Stimulated activated CD8-positive, alpha-beta memory T cell treated with anti-CD3 and anti-CD28 coated beads, Interleukin-12 subunit alpha, Interleukin-12 subunit beta, amount 100 ng/mL, for 1 hour (primary cell): ENCODE results near the gene MATN4.

Experiments used
- DNase-seq: peaks from one replicate; pipeline ENCODE4 v3.0.0-alpha.2; 2020; ENCODE audit warnings: low read depth

MATN4 gene

DNA sequence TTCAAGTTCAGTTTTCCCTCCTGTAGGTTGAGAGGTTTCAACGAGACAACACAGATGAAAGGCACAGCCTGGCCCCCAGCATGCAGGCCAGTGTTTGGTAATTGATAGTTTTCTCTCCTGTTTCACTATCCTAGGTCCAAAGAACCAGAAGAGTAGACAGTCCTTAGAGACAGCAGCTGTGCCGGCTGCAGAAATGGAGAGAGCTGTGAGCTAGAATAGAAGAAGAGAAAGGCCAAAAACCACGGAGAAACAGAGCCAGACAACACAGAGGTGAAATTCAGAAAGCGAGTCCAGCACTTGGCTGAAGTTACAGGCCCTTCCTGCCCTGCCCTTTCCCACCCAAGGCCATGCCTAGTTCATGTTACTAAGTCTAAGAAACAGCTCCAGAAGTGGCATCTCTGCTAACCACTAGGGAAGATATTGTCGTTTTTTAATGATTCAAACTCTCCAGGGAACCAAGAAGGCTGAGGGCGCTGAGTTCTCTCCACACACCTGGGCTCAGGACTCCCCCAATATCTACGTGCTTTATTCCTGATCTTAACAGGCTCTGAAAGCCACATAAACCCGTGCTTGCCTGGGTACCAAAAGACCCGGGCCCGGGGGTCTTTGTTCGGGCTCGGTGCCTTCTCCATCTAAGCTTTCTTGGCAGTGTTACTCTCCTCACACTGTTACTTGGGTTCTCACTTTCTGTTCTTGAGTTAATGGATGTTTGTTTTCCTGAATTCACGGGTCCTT, 18.0 kb downstream of the MATN4 start:
- no peak for DNase-seq

DNA sequence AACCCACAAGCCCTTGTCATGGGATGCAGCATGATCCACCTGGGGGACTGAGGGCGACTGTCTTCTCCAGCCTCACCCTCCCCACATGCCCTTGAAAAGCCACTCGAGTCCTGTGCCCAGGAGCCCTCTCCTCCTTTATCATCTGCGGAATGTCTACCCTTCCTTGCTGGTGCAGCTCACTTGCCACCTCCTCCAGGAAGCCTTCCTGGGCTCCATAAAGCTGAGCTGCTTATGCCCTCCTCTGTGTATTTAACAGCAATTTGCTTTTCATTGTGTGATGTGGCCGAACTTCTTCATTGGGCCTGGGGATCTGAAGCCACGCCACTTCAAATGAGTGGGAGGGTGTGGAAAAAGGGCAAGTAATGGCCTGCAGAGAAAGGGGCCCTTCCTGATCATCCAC, 19.2 kb downstream of the MATN4 start:
- DNase-seq, result no peak

- no peak for DNase-seq
These were observed 19.7 kb downstream of the MATN4 start for GRCh38 chr20:45288376-45288775.

GRCh38 chr20:45283551-45284057, 24.5 kb downstream of the MATN4 start:
- DNase-seq, result no peak

- DNase-seq, result no peak
These were observed 25.2 kb downstream of the MATN4 start for GRCh38 chr20:45282700-45283550.

GRCh38 chr20:45279992-45280391, 28.1 kb downstream of the MATN4 start:
- DNase-seq, result no peak

GRCh38 chr20:45275338-45275737, 32.8 kb downstream of the MATN4 start:
- DNase-seq, result no peak

DNA sequence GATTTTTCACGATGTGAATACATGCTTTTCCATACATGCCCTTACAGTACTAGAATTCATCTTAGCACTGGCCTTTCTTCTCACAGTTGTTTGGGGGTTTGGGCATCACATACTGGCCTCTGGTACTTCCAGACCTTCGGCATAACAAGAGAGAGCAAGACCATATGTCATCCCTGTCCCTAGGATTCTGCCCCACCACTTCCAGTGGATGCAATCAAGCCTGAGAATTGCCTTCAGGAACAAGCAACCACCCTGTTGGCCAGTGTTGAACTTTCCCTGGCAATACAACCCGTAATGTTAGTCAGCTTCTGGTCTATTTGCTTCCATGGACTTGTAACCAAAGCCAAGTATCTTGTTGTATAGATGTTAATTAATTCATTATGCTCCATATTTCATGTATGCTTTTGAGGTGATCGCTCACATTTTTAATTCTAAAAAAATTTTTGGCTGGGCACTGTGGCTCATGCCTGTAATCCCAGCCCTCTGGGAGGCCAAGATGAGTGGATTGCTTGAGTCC, 38.3 kb downstream of the MATN4 start:
- no peak for DNase-seq

- no peak for DNase-seq
These were observed 39.0 kb downstream of the MATN4 start for GRCh38 chr20:45269056-45269455.

GRCh38 chr20:45268531-45268930, 39.6 kb downstream of the MATN4 start:
- DNase-seq, result no peak

DNA sequence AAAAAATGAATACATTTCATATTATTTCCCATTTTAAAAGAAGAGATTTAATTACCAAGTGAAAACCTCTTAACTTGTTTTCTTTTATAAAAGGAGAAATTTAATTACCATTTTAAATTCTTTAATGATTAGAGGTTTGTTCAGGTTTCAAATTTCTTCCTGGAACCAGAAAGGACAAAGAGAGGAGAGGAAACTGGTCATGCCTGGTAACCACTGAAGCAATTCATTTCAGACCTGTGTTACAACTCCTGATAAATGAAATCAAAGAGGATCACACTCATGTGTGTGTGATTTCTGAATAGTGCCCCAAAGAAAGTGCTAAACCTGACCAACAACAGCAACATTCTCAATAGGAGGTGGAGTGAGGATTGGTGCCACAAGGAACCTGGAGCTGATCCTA, 41.1 kb downstream of the MATN4 start:
- no peak for DNase-seq

DNA sequence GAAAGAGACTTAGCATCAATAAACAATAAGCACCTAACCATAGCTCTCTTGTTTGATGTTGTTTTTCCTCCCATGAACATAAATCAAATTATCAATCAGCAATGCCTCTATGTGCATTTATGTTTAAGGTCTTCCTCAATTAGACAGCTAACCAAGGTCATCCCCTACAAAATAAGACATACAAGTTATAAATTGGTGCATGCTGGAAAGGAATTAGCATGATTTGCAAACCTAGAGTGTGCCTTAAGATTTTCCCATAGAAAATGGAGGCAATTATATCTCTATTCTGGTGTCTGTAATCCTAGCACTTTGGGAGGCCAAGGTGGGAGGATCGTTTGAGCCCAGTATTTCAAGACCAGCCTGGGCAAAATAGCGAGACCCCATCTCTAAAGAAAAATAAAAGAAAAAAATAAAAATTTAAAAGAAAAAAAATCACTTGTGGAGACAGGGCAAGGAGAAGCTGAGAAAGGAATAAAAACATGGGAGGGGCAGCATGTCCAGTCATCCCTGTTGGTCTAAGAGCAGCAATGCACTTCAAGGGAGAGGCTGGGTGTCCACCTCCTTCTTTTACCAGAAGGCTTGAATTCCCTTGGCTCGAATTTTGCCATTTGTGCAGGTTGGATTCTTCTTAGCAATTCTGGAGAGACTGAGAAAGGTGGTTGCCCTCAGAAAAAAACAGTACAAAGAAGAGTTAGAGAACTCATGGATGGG, 44.4 kb downstream of the MATN4 start:
- no peak for DNase-seq

DNA sequence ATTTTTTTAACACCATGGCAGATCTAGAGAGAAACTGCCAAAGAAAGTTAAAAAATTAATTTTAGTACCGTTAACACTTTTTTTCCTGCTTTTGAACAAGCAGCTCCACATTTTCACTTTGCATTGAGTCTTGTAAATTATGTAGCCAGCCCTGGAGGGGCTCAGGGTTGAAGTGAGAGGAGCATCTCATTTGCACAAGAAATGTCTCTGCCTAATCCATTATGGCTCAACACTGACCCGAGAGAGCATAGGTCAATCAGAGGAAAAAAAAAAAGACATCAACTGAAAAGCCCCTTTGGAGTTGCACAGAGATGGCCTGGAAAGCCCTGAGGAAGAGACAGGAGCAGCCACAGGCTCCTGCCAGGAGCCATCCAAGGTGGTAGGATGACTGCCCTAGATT, 49.4 kb downstream of the MATN4 start:
- no peak for DNase-seq

DNA sequence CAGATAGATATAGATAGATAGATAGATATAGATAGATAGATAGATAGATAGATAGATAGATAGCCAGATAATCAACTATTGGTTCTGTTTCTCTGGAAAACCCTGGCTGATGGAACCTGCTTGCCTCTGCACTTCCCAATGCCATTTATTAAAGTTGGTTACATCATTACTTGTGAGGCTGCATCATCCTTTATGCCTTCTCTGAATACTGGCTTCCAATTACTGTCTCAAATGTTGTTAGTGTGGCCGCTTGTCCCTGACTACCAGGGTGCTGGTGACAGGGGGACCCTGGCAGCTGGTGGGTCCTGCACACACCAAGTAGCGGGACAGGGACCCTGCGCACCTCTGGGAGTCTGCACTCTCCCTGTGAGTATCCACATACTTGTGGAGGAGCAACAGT, 49.8 kb downstream of the MATN4 start:
- no peak for DNase-seq

GRCh38 chr20:45257711-45258110, 50.4 kb downstream of the MATN4 start:
- DNase-seq, result no peak

DNA sequence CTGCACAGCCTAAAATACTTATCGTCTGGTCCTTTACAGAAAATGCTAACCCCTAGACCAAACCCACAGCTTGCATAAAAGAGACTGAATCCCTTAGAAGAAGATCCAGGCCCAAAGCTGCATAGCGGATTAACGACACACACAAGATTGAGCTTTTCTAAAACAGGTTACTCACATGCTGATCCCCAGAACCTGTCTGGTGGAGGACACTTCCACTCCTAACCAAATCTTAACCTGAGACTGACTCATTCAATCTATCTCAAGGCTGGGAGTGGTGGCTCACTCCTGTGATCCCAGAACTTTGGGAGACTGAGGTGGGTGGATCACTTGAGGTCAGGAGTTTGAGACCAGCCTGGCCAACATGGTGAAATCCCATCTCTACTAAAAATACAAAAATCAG, 50.9 kb downstream of the MATN4 start:
- no peak for DNase-seq

GRCh38 chr20:45254383-45255262, 53.5 kb downstream of the MATN4 start, which contains the start of gene SLPI:
SLPI (minus strand) TSS chr20:45254564; CDS start chr20:45254543, 21 bp downstream.
- DNase-seq, result no peak

DNA sequence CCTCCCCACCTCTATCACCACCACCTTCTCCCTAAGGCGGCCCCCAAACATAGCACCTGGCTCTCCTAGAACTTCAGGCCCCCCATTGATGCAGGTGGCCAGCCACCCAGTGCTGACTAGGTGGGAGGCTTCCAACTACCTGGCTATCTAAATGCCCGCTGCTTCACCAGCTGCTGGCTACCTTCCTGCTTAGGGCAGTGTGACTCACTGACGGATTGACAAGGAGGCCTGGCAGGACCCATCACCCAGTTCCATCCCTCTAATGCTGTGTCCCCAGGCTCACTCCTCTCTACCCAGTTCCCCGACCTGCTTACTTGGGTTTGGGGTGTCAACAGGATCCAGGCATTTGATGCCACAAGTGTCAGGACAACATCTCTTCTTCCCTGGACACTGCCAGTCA, 54.8 kb downstream of the MATN4 start:
- DNase-seq, result no peak

GRCh38 chr20:45251884-45252560, 56.1 kb downstream of the MATN4 start:
- DNase-seq, result no peak

DNA sequence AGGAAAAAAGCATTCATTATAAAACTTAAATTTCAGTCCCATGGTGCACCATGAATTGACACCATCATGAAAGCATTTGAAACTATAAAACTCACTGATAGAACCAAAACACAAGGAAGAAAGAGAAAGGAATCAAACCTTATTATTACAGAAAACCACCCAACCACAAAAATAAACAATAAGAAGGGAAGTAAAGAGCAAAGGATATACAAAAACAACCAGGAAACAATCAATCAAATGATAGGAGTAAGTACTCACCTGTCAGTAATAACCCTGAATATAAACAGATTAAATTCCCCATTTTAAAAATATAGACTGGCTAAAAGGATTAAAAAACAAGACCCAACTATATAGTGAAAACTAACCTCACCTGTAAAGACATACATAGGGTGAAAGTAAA, 59.5 kb downstream of the MATN4 start:
- no peak for DNase-seq

DNA sequence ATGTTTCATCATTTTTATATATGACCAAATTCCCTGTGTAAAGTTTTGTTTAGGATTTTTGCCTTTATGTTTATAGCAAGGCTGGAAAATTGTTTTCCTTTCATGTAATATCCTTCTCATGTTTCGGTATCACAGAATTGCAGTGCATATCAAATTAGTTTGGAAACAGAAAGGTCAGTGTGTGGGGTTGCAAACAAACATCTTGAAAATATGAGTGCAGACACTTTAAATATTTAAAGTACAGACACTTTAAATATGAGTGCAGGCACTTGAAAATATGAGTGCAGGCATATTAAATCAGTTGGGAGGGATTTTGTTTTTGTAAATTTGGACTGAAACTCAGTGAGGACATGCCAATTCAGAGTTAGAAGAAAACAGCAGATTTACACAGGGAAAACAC, 60.2 kb downstream of the MATN4 start:
- DNase-seq, result no peak
